Karpas-422 (cell line): ENCODE measurements around the gene CST11. TPM values are rescaled to one million over a fixed set of nuclear protein-coding genes. Genes with fewer than 3 reads are reported as not detected.

Source experiments
- DNase-seq: peaks from one replicate; pipeline ENCODE4 v3.0.0-alpha.2; 2015
- H2AFZ ChIP-seq: fragments of 200-600 bp; sonication (generic); 2 replicates; pipeline ENCODE4 v1.6.1; 2014; ENCODE audit warnings: antibody characterized with exemption, low read length, mixed read lengths
- H3K27ac ChIP-seq: fragments of 200-600 bp; sonication (generic); 2 replicates; pipeline ENCODE4 v1.5.1; 2014; ENCODE audit warnings: mild to moderate bottlenecking, low read length, moderate library complexity
- H3K27me3 ChIP-seq: fragments of 200-600 bp; sonication (generic); 2 replicates; pipeline ENCODE4 v1.6.1; 2014; ENCODE audit warnings: low read length, mixed read lengths
- H3K36me3 ChIP-seq: fragments of 200-600 bp; sonication (generic); 2 replicates; pipeline ENCODE4 v1.6.1; 2014; ENCODE audit warnings: low read length, mixed read lengths; ENCODE audit not compliant: insufficient read depth
- H3K4me1 ChIP-seq: fragments of 200-600 bp; sonication (generic); 2 replicates; pipeline ENCODE4 v1.6.1; 2014; ENCODE audit warnings: mild to moderate bottlenecking, low read length, mixed read lengths
- H3K4me2 ChIP-seq: fragments of 200-600 bp; sonication (generic); 2 replicates; pipeline ENCODE4 v1.6.1; 2014; ENCODE audit warnings: low read length, low read depth, mild to moderate bottlenecking; ENCODE audit not compliant: poor library complexity, severe bottlenecking
- H3K4me3 ChIP-seq: fragments of 200-600 bp; sonication (generic); 2 replicates; pipeline ENCODE4 v1.5.1; 2014; ENCODE audit warnings: mild to moderate bottlenecking, antibody characterized with exemption, low read length, mixed read lengths
- H3K79me2 ChIP-seq: fragments of 200-600 bp; sonication (generic); 2 replicates; pipeline ENCODE4 v1.6.1; 2014; ENCODE audit warnings: mild to moderate bottlenecking, low read length, mixed read lengths
- H3K9ac ChIP-seq: fragments of 200-600 bp; sonication (generic); 2 replicates; pipeline ENCODE4 v1.6.0; 2014; ENCODE audit warnings: low read length
- H3K9me2 ChIP-seq: fragments of 200-600 bp; sonication (generic), shearing (Covaris generic); replicated peaks from 2 replicates; pipeline ENCODE4 v1.6.0; 2014; ENCODE audit warnings: mild to moderate bottlenecking, low read length, moderate library complexity; ENCODE audit not compliant: insufficient read depth
- H3K9me3 ChIP-seq: fragments of 300-700, 200-600 bp; sonication (generic); 2 replicates; pipeline ENCODE4 v1.6.1; 2014; ENCODE audit warnings: low read length, mixed read lengths
- H4K20me1 ChIP-seq: fragments of 200-600 bp; sonication (generic); 2 replicates; pipeline ENCODE4 v1.6.1; 2014; ENCODE audit warnings: mild to moderate bottlenecking, antibody characterized with exemption, low read length, low read depth; ENCODE audit not compliant: insufficient read depth
- total RNA-seq: library from RNA; depleted of rRNA; stranded (reverse); fragments of >200 nt; shearing (Covaris generic); gene quantifications from 2 replicates; pipeline ENCODE4 v1.2.3, GENCODE V29; 2014; ENCODE audit warnings: low replicate concordance

The CST11 gene
- total RNA-seq, 1 experiment from 2014 or later = not detected

DNA sequence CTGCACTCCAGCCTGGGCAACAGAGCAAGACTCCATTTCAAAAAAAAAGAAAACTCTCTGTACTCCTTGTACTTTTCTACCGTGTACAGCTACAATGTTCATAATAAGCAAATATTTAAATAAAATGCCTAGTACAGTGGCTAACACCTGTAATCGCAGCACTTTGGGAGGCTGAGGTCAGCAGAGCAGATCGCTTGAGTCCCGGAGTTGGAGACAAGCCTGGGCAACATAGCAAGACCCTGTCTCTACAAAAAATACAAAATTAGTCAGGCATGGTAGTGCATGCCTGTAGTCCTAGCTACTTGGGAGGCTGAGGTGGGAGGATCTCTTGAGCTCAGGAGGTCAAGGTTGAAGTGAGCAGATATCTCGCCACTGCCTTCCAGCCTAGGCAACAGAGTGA, 37.1 kb downstream of the CST11 start:
- no peak for DNase-seq
- no peak overlapping the region for H3K4me2 ChIP-seq
- H3K36me3 ChIP-seq = no peaks in the 10 kb centered on the region
- H2AFZ ChIP-seq = no peak overlapping the region
- no peaks in the 10 kb centered on the region for H3K9me2 ChIP-seq
- H3K9me3 ChIP-seq = no peaks in the 10 kb centered on the region
- peaks cover 99% of the 10 kb centered on the region for H3K79me2 ChIP-seq
- H3K4me3 ChIP-seq = no peak overlapping the region
- H3K4me1 ChIP-seq = peaks cover 31% of the 10 kb centered on the region
- no peak overlapping the region for H3K27ac ChIP-seq
- no peak overlapping the region for H3K9ac ChIP-seq
- H3K27me3 ChIP-seq = no peaks in the 10 kb centered on the region
- H4K20me1 ChIP-seq = 0 out of 2 replicates have a peak, but pooled peaks cover 10% of the 10 kb centered on the region

DNA sequence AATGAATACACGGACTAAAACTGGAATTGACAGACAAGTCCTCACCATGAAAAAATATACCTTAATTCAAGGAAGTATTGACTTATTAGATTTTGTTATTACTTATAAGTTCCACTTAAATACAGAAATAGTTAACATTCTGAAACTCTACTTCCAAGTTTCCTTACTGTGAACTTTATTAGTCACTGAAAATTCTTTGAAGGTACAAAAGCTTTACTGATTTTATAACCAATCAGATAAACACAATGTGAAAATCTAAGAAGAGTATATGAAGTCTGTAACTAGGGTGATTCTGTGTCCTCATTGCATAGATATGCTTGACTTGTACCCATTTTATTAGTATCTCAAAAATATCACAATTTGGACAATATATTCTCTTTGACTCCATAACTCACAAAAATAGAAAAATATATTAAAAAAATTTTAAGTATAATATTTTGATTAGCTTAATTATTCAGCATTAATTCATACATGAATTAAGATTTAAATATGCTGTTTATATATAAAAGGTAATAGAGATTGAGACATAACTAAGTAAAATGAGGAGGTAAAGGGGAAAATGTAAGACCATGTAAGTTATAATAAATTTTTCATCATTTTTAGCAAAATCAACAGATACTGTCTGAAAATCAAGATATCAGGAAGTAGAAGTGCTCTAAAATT, 38.0 kb downstream of the CST11 start:
- DNase-seq = no peak
- Histone ChIP-seq H3K27ac (no peak overlapping the region), H3K9ac (no peak overlapping the region), H3K27me3 (no peaks in the 10 kb centered on the region), H3K36me3 (no peaks in the 10 kb centered on the region), H3K4me1 (peaks cover 26% of the 10 kb centered on the region), H3K79me2 (peaks cover 99% of the 10 kb centered on the region), H4K20me1 (0 out of 2 replicates have a peak, but pooled peaks cover 9% of the 10 kb centered on the region), H3K4me2 (no peak overlapping the region), H3K9me3 (no peaks in the 10 kb centered on the region), H3K4me3 (no peak overlapping the region), H3K9me2 (no peaks in the 10 kb centered on the region), H2AFZ (no peak overlapping the region)

DNA sequence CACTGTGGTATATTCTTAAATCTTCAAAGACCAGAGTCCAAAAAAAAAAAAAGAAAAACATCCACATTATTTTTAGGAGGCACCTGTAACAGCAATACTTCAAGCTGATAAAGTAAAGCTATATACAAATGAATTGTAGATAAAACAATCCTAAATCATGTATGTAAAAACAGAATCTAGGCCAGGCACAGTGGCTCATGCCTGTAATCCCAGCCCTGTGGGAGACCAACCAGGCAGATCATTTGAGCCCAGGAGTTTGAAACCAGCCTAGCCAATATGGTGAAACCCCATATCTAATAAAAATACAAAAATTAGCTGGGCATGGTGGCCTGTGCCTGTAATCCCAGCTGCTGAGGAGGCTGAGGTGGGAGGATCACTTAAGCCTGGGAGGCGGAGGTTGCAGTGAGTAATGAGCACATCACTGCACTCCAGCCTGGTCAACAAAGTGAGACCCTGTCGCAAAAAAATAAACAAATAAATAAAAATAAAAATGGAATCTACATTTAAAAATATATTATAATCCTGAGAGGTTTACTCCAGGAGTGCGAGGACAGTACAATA, 38.7 kb downstream of the CST11 start:
- Histone ChIP-seq H4K20me1 (0 out of 2 replicates have a peak, but pooled peaks cover 5% of the 10 kb centered on the region), H2AFZ (no peak overlapping the region), H3K9ac (no peak overlapping the region), H3K4me2 (no peak overlapping the region), H3K4me3 (no peak overlapping the region), H3K36me3 (peaks cover 3% of the 10 kb centered on the region; the same call in 1 of the 2 replicates), H3K27me3 (no peaks in the 10 kb centered on the region), H3K9me3 (no peaks in the 10 kb centered on the region), H3K27ac (no peak overlapping the region), H3K79me2 (peaks cover 99% of the 10 kb centered on the region), H3K4me1 (peaks cover 19% of the 10 kb centered on the region), H3K9me2 (no peaks in the 10 kb centered on the region)
- no peak for DNase-seq

DNA sequence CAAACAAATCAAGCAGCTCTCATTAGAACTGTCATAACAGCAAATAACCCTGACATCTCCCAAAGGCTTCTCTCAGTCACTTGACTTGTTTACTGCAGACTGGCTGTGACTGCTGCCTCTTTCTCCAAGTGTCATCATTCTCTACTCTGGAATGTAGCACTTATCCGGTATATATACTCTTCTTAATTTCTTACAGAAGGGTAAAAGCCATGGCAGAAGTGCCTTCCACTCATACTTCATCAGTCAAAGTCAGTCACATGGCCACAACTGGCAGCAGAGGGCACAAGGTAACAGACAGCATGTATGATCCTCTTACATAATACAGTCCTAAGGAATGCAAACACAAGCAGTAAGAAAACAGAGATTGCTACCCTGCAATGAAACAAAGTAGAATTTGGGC, 40.6 kb downstream of the CST11 start:
- DNase-seq = no peak
- Histone ChIP-seq H3K9me2 (no peaks in the 10 kb centered on the region), H2AFZ (no peak overlapping the region), H3K36me3 (peaks cover 4% of the 10 kb centered on the region; the same call in 1 of the 2 replicates), H3K9me3 (no peaks in the 10 kb centered on the region), H3K9ac (no peak overlapping the region), H3K4me2 (no peak overlapping the region), H3K27ac (no peak overlapping the region), H3K4me1 (peaks cover 5% of the 10 kb centered on the region; the same call in 1 of the 2 replicates), H3K4me3 (no peak overlapping the region), H3K27me3 (no peaks in the 10 kb centered on the region), H3K79me2 (peaks cover 99% of the 10 kb centered on the region), H4K20me1 (0 out of 2 replicates have a peak, but pooled peaks cover 5% of the 10 kb centered on the region)

DNA sequence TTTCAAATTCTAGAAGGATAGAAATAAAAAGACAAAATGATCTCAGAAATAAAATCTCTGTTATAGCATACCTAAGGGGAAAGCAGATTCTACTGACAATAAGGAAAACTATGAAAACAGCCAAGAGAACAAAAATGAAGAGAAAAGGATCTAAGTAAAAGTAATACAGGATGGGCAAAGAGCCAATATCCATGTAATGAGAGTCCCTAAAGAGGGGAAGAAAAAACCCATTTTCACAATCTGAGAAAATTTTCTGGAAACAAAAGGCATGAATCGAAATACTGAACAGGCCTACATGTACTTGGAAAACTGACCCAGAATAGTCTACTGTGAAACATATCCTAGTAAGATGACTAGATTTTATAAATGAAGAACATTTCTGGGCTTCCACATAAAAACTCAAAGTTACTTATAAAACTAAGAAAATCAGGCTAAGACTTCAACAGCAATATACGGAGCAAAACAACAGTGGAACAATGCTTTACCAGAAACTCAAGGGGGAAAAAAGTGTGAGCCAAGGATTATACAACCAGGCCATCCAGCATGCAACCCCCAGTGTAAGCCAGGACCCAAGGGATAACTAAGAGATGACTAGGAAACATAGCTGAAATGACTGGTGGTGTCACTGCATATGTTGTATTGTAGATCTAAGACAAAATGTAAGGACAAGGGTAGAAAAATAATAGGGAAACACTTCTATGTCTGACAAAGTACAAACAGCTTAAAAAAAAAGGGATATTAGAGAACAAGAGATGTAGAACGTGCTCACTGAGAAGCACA, 41.6 kb downstream of the CST11 start:
- 0 out of 2 replicates have a peak, but pooled peaks cover 5% of the 10 kb centered on the region for H4K20me1 ChIP-seq
- H3K79me2 ChIP-seq = peaks cover 99% of the 10 kb centered on the region
- no peak overlapping the region for H3K27ac ChIP-seq
- H3K4me3 ChIP-seq = no peak overlapping the region
- H2AFZ ChIP-seq = no peak overlapping the region
- no peak overlapping the region for H3K9ac ChIP-seq
- H3K9me2 ChIP-seq = no peaks in the 10 kb centered on the region
- H3K36me3 ChIP-seq = peaks cover 4% of the 10 kb centered on the region; the same call in 1 of the 2 replicates
- DNase-seq = no peak
- no peaks in the 10 kb centered on the region for H3K27me3 ChIP-seq
- H3K4me2 ChIP-seq = no peak overlapping the region
- H3K4me1 ChIP-seq = peaks cover 7% of the 10 kb centered on the region; the same call in 1 of the 2 replicates
- no peaks in the 10 kb centered on the region for H3K9me3 ChIP-seq

DNA sequence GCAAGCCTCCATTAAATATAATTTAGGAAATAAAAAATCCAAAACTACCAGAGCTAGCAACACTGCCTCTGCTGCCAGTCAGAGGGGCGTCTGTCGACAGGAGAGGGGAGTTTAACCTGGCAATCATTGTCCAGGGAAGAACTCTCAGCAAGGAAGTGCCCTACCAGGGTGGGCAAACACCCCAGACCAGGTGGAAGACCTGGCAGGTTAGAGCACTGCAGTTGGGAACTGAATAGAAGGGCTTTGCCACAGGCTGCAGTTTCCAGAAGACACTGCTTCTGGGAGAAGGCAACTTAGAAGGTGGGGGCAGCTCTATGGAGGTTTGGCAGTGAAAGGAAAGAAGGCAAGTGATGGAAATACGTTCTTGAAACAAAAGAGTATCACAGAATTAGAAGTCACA, 42.9 kb downstream of the CST11 start:
- Histone ChIP-seq H3K36me3 (peaks cover 4% of the 10 kb centered on the region; the same call in 1 of the 2 replicates), H3K9me2 (no peaks in the 10 kb centered on the region), H3K9ac (no peak overlapping the region), H3K27me3 (no peaks in the 10 kb centered on the region), H3K4me2 (no peak overlapping the region), H3K79me2 (peaks cover 99% of the 10 kb centered on the region), H3K4me1 (peaks cover 9% of the 10 kb centered on the region; the same call in 1 of the 2 replicates), H3K9me3 (no peaks in the 10 kb centered on the region), H3K27ac (no peak overlapping the region), H2AFZ (no peak overlapping the region), H4K20me1 (0 out of 2 replicates have a peak, but pooled peaks cover 5% of the 10 kb centered on the region), H3K4me3 (no peak overlapping the region)
- DNase-seq = no peak

DNA sequence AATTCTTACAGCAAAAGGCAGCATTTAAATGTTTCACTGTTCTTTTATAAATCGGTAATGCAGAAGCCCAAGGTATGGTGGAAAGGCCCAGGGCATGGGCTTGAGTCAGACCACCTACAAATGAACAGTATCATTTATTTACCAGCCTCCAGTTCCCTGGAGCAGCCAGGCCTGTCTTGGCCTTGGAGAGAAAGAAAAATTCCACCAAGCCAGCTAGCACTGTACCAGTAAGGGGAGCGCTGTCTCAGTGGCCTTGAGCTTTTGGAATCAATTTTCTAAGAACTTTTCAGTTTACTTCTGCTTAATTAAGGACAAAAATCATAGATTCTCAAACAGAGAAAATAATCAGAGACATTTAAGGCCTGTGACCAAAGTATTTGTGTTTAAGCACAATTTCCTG, 43.7 kb downstream of the CST11 start:
- no peaks in the 10 kb centered on the region for H3K9me3 ChIP-seq
- H3K4me2 ChIP-seq = no peak overlapping the region
- H3K27me3 ChIP-seq = no peaks in the 10 kb centered on the region
- H3K4me3 ChIP-seq = no peak overlapping the region
- 0 out of 2 replicates have a peak, but pooled peaks cover 5% of the 10 kb centered on the region for H4K20me1 ChIP-seq
- no peak for DNase-seq
- H3K79me2 ChIP-seq = peaks cover 100% of the 10 kb centered on the region
- peaks cover 9% of the 10 kb centered on the region; the same call in 1 of the 2 replicates for H3K4me1 ChIP-seq
- no peaks in the 10 kb centered on the region for H3K9me2 ChIP-seq
- H3K9ac ChIP-seq = no peak overlapping the region
- H3K36me3 ChIP-seq = peaks cover 4% of the 10 kb centered on the region; the same call in 1 of the 2 replicates
- H3K27ac ChIP-seq = no peak overlapping the region
- no peak overlapping the region for H2AFZ ChIP-seq
